ENCODE results near the gene RASGEF1B.

GRCh38 chr4:81432825-81433224 is 38.9 kb downstream of the RASGEF1B start:
- no peak for TF ChIP-seq CTCF (IDR thresholded peaks at IDR 0.05; ENCODE audit: extremely low read depth in 1 of 2, insufficient read depth in 1 of 2, low read depth in 1 of 2, low read length in 2 of 2)
- TF ChIP-seq POLR2A (IDR thresholded peaks at IDR 0.05; ENCODE audit: low read depth, low read length), result no peak
- TF ChIP-seq POLR2AphosphoS5 (IDR thresholded peaks at IDR 0.05; ENCODE audit: insufficient read depth, low read depth, low read length), result no peak
- no peak for TF ChIP-seq MAX (IDR thresholded peaks at IDR 0.05; ENCODE audit: insufficient read depth, insufficient read length)
- TF ChIP-seq GATA2 (IDR thresholded peaks at IDR 0.05; ENCODE audit: insufficient read depth, insufficient read length, low read depth, low read length), result no peak
- TF ChIP-seq EZH2 (IDR thresholded peaks at IDR 0.05; ENCODE audit: borderline replicate concordance, low read depth, low read length, severe bottlenecking), result no peak
- no peak for TF ChIP-seq JUN (IDR thresholded peaks at IDR 0.05; ENCODE audit: borderline replicate concordance, insufficient read depth, insufficient read length, low read depth)

Data from endothelial cell of umbilical vein (primary cell).